ENCODE data around the gene ENTPD7. TPM values are rescaled to one million over a fixed set of nuclear protein-coding genes. Genes with fewer than 3 reads are reported as not detected.

Gene ENTPD7
- total RNA-seq, 1 experiment from 2014 or later = 44.5 TPM

GRCh38 chr10:99630991-99631390, 28.3 kb upstream of the ENTPD7 start:
- in situ Hi-C loops (cut with HindIII; ENCODE audit: low pct_unique_long_range_greater_than_20kb, low sequenced_read_pairs) = no loop called here
- no peak for DNase-seq (ENCODE audit: low read depth)

GRCh38 chr10:99631496-99631895, 27.8 kb upstream of the ENTPD7 start:
- in situ Hi-C loops (cut with HindIII; ENCODE audit: low pct_unique_long_range_greater_than_20kb, low sequenced_read_pairs) = no loop called here
- no peak for DNase-seq (ENCODE audit: low read depth)

- no peak for DNase-seq (ENCODE audit: low read depth)
- in situ Hi-C loops (cut with HindIII; ENCODE audit: low pct_unique_long_range_greater_than_20kb, low sequenced_read_pairs) = no loop called here
Observed at GRCh38 chr10:99633832-99634231, 25.5 kb upstream of the ENTPD7 start.

DNA sequence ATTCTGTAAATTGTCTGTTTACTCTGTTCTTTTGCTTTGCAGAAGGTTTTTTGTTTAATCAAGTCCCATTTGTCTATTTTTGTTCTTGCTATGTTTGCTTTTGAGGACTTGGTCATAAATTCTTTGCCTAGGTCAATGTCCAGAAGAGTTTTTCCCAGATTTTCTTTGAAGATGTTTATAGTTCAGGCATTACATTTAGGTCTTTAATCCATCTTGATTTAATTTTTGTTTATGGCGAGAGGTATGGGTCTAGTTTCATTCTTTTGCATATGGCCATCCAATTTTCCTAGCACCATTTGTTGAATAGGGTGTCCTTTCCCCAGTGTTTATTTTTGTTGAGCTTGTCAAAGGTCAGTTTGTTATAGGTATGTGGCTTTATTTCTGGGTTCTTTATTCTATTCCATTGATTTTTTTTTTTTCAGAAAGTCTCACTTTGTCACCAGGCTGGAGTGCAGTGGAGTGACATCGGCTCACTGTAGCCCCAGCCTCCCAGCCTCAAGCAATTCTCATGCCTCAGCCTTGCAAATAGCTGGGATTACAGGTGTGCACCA, 11.6 kb upstream of the ENTPD7 start:
- no peak for DNase-seq (ENCODE audit: low read depth)
- in situ Hi-C loops (cut with HindIII; ENCODE audit: low pct_unique_long_range_greater_than_20kb, low sequenced_read_pairs) = no loop called here

DNA sequence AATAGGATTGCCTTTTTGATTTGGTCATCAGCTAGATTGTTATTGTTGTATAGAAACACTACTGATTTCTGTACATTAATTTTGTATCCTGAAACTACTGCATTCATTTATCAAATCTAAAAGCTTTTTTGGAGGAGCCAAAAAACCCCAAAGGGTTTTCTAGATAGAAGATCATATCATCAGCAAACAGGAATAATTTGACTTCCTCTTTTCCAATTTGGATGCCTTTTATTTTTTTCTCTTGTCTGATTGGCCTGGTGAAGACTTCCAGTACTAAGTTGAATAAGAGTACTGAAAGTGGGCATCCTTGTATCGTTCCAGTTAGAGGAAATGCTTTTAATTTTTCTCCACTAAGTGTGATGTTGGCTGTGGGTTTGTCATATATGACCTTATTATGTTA, 10.6 kb upstream of the ENTPD7 start:
- in situ Hi-C loops (cut with HindIII; ENCODE audit: low pct_unique_long_range_greater_than_20kb, low sequenced_read_pairs) = no loop called here

GRCh38 chr10:99652800-99653390, 6.4 kb upstream of the ENTPD7 start:
- no peak for DNase-seq (ENCODE audit: low read depth)
- in situ Hi-C loops (cut with HindIII; ENCODE audit: low pct_unique_long_range_greater_than_20kb, low sequenced_read_pairs) = no loop called here

More for the DNA sequence above, 10.6 kb upstream of the ENTPD7 start:
- no peak for DNase-seq (ENCODE audit: low read depth)

DNA sequence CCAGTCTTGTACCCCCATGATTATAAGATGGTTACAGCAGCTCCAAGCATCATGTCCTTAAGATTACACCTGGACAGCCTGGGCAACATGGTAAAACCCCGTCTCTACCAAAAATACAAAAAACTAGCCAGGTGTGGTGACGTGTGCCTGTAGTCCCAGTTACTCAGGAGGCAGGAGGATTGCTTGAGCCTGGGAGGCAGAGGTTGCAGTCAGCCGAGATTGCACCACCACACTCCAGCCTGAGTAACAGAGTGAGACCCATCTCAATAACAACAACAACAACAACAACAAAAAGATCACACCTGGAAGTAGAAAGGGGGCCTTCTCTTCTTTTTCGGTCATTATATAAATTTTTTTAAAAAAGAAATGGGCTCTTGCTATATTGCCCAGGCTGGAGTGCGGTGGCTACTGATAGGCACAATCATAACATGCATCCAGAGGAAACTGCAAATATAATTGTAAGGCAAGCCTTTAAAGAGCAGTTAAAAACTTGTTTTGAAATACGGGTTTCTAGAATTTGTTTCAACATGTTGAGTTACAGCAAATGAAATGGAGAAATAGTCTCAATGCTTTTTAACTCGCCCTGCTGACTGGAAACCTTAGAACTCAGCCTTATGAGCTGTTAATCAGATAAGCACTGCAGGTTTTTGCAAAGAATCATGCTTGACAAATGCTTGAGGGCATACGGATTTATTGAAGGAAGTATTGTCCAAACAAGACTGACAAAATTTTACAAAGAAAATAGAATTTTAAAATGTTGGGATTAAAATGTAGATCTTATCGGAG, 4.7 kb upstream of the ENTPD7 start:
- no peak for DNase-seq (ENCODE audit: low read depth)
- in situ Hi-C loops (cut with HindIII; ENCODE audit: low pct_unique_long_range_greater_than_20kb, low sequenced_read_pairs) = no loop called here

GRCh38 chr10:99656199-99657064, 2.9 kb upstream of the ENTPD7 start:
- in situ Hi-C loops (cut with HindIII; ENCODE audit: low pct_unique_long_range_greater_than_20kb, low sequenced_read_pairs) = no loop called here

GRCh38 chr10:99658622-99659030, 683 bp upstream of the ENTPD7 start:
- in situ Hi-C loops (cut with HindIII; ENCODE audit: low pct_unique_long_range_greater_than_20kb, low sequenced_read_pairs) = no loop called here
- peak; percentile 55 for DNase-seq (ENCODE audit: low read depth)

More at GRCh38 chr10:99656199-99657064, 2.9 kb upstream of the ENTPD7 start:
- no peak for DNase-seq (ENCODE audit: low read depth)

GRCh38 chr10:99659868-99660366, 608 bp downstream of the ENTPD7 start:
- peak; percentile 13 for DNase-seq (ENCODE audit: low read depth)
- in situ Hi-C loops (cut with HindIII; ENCODE audit: low pct_unique_long_range_greater_than_20kb, low sequenced_read_pairs) = no loop called here

GRCh38 chr10:99660662-99661376, 1.5 kb downstream of the ENTPD7 start:
- DNase-seq (ENCODE audit: low read depth) = no peak
- in situ Hi-C loops (cut with HindIII; ENCODE audit: low pct_unique_long_range_greater_than_20kb, low sequenced_read_pairs) = no loop called here

GRCh38 chr10:99661377-99661763, 2.1 kb downstream of the ENTPD7 start:
- peak; percentile 61 for DNase-seq (ENCODE audit: low read depth)
- in situ Hi-C loops (cut with HindIII; ENCODE audit: low pct_unique_long_range_greater_than_20kb, low sequenced_read_pairs) = no loop called here

- in situ Hi-C loops (cut with HindIII; ENCODE audit: low pct_unique_long_range_greater_than_20kb, low sequenced_read_pairs) = no loop called here
- DNase-seq (ENCODE audit: low read depth) = no peak
Observed at GRCh38 chr10:99665304-99665703, 6.0 kb downstream of the ENTPD7 start.

DNA sequence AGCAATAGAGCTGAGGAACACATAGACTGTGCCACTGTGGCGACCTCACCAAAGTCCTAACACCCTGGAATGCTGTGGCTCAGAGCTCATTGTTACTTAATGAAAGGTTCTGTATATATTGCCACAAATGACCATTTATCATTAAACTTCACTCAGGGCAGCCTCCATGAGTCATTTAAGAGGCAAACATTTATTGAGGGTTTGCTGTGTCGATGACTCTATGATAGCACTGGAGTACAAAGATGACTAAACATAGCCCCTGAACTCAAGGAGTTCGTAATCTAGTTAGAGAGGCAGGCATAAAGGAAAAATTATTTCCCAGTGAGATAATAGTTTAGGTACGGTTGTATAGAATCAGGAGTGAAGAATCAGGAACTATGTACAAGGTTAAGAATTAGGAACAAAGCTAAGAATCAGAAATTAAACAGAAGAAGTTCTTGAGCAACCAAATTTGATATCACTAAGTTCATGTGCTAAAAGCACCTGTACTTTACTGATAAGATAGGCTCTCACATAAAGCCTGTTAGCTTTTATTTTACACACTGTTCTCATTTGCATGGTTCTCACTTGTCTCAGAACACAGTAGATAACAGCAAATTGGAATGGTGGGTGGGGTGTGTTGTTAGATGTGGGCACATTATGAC, 7.9 kb downstream of the ENTPD7 start:
- DNase-seq (ENCODE audit: low read depth) = peak; percentile 81
- in situ Hi-C loops (cut with HindIII; ENCODE audit: low pct_unique_long_range_greater_than_20kb, low sequenced_read_pairs) = no loop called here

GRCh38 chr10:99671386-99671785, 12.1 kb downstream of the ENTPD7 start:
- DNase-seq (ENCODE audit: low read depth) = no peak
- in situ Hi-C loops (cut with HindIII; ENCODE audit: low pct_unique_long_range_greater_than_20kb, low sequenced_read_pairs) = no loop called here

- DNase-seq (ENCODE audit: low read depth) = no peak
- in situ Hi-C loops (cut with HindIII; ENCODE audit: low pct_unique_long_range_greater_than_20kb, low sequenced_read_pairs) = no loop called here
Observed at GRCh38 chr10:99672884-99673283, 13.6 kb downstream of the ENTPD7 start.

GRCh38 chr10:99673492-99673891, 14.2 kb downstream of the ENTPD7 start:
- in situ Hi-C loops (cut with HindIII; ENCODE audit: low pct_unique_long_range_greater_than_20kb, low sequenced_read_pairs) = no loop called here
- no peak for DNase-seq (ENCODE audit: low read depth)

DNA sequence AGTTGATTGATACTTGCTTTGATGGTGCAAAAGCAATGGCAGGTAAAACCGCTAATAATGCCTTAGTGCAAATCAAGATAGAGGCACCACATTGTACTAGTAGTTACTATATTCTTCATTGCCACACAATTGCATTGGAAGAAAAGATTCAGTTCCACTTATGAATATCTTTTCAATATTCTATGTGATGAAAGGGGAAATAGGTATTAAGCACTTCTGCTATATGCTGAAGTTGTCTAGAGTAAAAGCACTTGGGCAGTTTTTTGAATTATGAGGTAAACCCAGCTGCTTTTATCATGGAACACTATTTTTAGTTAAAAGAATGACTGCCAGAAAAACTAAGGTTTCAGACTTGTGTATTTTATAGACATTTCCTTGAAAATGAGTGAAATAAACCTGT, 15.5 kb downstream of the ENTPD7 start:
- no peak for DNase-seq (ENCODE audit: low read depth)
- in situ Hi-C loops (cut with HindIII; ENCODE audit: low pct_unique_long_range_greater_than_20kb, low sequenced_read_pairs) = no loop called here

Measured in Caki2 (cell line).